C4-2B (cell line): ENCODE results near the gene XPO4.

Experiments used
- H3K27ac ChIP-seq: fragments of 450-650 bp; 2 replicates; pipeline ENCODE4 v1.5.1; 2017
- CTCF ChIP-seq: fragments of 450-650 bp; conservative IDR thresholded peaks from 2 replicates; pipeline ENCODE4 v1.5.1; 2017; ENCODE audit warnings: mild to moderate bottlenecking
- ZFX ChIP-seq: fragments of 450-650 bp; IDR thresholded peaks from 2 replicates; pipeline ENCODE4 v1.6.1; 2017

The XPO4 gene

GRCh38 chr13:20825477-20825875, 77.1 kb downstream of the XPO4 start:
- TF ChIP-seq ZFX (no peak), CTCF (no peak)
- no peak overlapping the region for H3K27ac ChIP-seq

GRCh38 chr13:20824762-20825476, 77.6 kb downstream of the XPO4 start:
- no peak overlapping the region for H3K27ac ChIP-seq
- TF ChIP-seq CTCF (no peak), ZFX (no peak)

- H3K27ac ChIP-seq: no peak overlapping the region
- TF ChIP-seq CTCF: no peak
- TF ChIP-seq ZFX: no peak
Measured at GRCh38 chr13:20823071-20823470, 79.5 kb downstream of the XPO4 start.

- H3K27ac ChIP-seq: no peak overlapping the region
- TF ChIP-seq CTCF (no peak), ZFX (no peak)
Measured at GRCh38 chr13:20822406-20822805, 80.1 kb downstream of the XPO4 start.

- no peak overlapping the region for H3K27ac ChIP-seq
- TF ChIP-seq ZFX (no peak), CTCF (no peak)
Measured at GRCh38 chr13:20819715-20820114, 82.8 kb downstream of the XPO4 start.

- no peak overlapping the region for H3K27ac ChIP-seq
- no peak for TF ChIP-seq CTCF
- TF ChIP-seq ZFX: no peak
Measured at GRCh38 chr13:20815464-20815863, 87.1 kb downstream of the XPO4 start.

- H3K27ac ChIP-seq: no peak overlapping the region
Measured at GRCh38 chr13:20814224-20814910, 88.2 kb downstream of the XPO4 start.

More at GRCh38 chr13:20814224-20814910, 88.2 kb downstream of the XPO4 start:
- TF ChIP-seq ZFX (no peak), CTCF (no peak)
